ENCODE results near the gene SENP5.

SENP5 gene

DNA sequence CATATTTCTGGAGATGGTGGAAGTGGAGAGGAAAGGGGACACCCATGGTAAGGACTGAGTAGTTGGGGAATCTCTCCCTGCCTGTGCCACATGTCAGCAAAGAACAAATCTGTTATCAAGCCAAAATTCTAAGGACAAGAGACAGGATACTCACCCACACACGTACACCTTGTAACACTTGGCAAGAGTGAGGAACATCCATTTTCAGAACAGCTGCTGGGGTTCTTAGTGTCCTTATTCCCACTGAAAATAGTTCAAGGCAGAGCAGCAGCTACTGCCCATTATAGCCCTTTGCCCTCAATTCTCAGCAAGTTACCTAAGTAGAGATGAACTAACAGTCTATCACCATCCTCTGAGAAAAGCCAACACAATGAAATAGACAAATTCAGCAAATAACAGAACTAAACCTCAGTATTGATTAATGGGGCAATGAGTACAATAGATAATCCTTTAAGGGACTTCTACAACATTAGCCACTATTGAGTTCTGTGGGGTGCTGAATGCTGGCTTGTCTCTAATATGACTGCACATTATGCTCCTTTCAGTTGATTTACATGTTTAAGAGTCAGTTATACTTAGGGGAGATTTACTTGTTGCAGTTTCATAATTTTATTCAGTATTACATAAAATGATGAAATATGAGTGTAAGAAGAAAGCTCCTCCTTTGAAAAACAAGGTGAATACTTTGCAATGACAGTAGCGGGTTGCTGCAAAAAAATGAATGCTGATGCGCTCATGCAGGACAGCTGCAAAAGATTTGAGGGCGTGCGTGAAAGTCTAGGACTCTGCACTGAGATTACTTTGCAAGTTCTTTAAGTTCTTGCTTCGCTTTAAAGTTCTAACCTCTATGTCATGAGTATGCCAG lies 22.4 kb downstream of the SENP5 start:
- DNase-seq (ENCODE audit: low read depth), result no peak

GRCh38 chr3:196894557-196895295 lies 27.0 kb downstream of the SENP5 start:
- DNase-seq (ENCODE audit: low read depth), result no peak

GRCh38 chr3:196896229-196896628 lies 28.5 kb downstream of the SENP5 start:
- no peak for DNase-seq (ENCODE audit: low read depth)

- DNase-seq (ENCODE audit: low read depth), result no peak
Observed at GRCh38 chr3:196901768-196902167, 34.0 kb downstream of the SENP5 start.

GRCh38 chr3:196902296-196902695 lies 34.6 kb downstream of the SENP5 start:
- no peak for DNase-seq (ENCODE audit: low read depth)

GRCh38 chr3:196903740-196904139 lies 36.0 kb downstream of the SENP5 start:
- DNase-seq (ENCODE audit: low read depth), result no peak

DNA sequence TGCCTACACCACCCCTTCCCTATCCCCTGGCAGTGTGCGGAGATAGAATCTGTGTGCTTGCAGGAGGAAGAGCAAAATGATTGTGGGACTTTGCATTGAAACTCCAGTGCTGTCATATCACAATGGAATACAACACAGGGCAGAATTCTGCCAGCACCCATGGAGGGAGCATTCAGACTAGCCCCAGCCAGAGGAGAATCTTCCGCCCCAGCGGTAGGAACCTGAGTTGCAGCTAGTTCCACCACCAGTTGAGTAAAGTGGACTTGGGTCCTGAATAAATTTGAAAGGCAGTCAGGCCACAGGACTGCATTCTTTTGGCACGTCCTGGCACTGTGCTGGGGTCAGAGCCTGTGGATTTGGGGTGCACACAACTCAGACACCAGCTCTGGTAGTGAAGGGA lies 47.1 kb downstream of the SENP5 start:
- no peak for DNase-seq (ENCODE audit: low read depth)

- no peak for DNase-seq (ENCODE audit: low read depth)
Observed at GRCh38 chr3:196915375-196915774, 47.7 kb downstream of the SENP5 start.

- DNase-seq (ENCODE audit: low read depth), result no peak
Observed at GRCh38 chr3:196916221-196916620, 48.5 kb downstream of the SENP5 start.

GRCh38 chr3:196916995-196917394 lies 49.3 kb downstream of the SENP5 start:
- DNase-seq (ENCODE audit: low read depth), result no peak

- DNase-seq (ENCODE audit: low read depth), result no peak
Observed at GRCh38 chr3:196918968-196919367, 51.2 kb downstream of the SENP5 start.

- DNase-seq (ENCODE audit: low read depth), result no peak
Observed at GRCh38 chr3:196920733-196921132, 53.0 kb downstream of the SENP5 start.

- DNase-seq (ENCODE audit: low read depth), result no peak
Observed at GRCh38 chr3:196927571-196928453, 60.1 kb downstream of the SENP5 start.

DNA sequence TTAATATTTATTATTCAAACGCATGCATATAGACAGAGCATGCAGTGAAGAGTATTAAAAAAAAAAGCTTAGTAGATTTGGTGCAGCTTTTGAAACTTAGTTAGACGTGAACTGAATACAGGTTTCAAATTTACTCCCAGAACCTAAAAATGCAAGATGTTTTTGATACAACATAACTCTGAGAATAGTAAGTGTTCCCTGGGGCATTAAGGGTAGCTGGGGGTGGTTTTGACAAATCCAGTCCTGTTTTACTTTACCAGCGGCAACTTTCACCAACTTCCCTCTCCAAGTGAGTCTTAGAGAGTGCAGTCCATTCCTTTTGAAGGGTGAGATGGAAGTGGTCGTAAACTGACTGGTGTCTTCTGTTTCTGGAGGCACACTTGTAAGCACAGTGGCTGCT lies 63.4 kb downstream of the SENP5 start:
- DNase-seq (ENCODE audit: low read depth), result no peak

DNA sequence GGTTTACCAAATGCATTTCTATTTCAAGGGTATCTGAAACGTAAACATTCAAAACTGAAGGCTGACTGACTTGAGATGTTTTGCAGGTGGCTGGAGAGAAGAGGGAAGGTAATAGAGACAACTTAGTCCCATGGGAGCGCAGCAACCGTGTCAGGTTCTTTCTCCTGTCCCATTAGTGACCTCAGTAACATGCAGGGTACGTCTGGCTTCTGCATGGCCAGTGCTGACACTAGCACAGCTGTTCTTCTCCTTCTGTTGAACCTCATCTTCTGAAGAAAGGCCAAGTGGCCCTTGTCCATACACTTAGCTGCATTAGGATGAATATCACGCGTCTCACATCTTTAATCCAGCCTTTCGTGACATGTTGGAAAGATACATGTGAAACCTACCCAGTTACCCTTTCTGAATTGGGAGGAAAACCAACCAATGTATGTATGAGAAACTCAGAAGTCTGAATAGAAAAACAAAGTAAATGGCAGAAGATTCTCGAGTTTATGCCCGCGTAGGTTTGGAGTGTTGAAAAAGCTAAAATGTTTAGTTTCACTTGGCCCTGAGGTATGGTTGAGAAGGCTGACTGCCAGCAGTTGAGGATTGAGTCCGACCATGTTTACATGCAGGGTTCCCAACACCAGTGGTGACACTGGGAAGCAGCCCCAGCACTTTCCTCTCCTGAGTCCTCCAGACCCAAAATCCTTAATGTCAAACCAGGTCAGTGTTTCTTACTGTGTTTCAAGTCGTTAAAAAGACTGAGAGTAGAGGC lies 64.3 kb downstream of the SENP5 start:
- no peak for DNase-seq (ENCODE audit: low read depth)

DNA sequence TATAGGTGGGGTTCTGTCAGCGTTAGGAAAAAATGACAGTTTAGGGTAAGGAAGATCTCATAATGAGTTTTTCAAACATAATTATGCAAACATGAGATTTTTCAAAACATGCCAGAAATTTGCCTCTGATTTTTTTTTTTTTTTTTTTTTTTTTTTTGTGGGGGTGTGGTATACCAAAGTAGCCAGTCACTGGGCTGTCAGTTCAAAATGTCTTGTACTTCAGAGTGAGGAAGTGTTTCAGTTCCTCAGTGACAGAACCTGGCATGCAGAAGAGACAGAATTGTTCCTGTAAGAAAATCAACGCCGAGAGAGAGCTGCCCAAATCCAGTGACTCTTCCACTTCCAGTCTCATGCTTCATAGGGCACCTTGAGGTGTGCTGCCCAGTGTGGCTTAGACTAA lies 64.9 kb downstream of the SENP5 start:
- no peak for DNase-seq (ENCODE audit: low read depth)

DNA sequence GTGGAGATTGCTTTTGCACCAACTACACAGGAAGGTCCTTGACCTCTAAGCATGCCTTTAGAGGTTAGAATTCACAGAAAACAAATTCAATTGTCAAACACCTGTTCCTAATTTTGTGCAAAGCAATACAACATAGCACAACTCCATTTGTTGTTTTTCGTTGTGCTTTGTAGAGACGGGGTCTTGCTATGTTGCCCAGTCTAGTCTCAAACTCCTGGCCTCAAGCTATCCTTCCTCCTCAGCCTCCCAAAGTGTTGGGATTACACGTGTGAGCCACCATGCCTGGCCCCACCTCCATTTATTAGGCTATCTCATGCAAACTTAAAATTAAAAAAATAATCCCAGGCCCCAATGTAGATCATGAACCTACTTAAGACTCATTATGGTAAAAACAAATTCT lies 68.6 kb downstream of the SENP5 start:
- DNase-seq (ENCODE audit: low read depth), result no peak

GRCh38 chr3:196938124-196938523 lies 70.4 kb downstream of the SENP5 start:
- no peak for DNase-seq (ENCODE audit: low read depth)

GRCh38 chr3:196938576-196938975 lies 70.9 kb downstream of the SENP5 start:
- DNase-seq (ENCODE audit: low read depth), result no peak

GRCh38 chr3:196941729-196942225 lies 74.1 kb downstream of the SENP5 start:
- DNase-seq (ENCODE audit: low read depth), result peak; percentile 53

DNA sequence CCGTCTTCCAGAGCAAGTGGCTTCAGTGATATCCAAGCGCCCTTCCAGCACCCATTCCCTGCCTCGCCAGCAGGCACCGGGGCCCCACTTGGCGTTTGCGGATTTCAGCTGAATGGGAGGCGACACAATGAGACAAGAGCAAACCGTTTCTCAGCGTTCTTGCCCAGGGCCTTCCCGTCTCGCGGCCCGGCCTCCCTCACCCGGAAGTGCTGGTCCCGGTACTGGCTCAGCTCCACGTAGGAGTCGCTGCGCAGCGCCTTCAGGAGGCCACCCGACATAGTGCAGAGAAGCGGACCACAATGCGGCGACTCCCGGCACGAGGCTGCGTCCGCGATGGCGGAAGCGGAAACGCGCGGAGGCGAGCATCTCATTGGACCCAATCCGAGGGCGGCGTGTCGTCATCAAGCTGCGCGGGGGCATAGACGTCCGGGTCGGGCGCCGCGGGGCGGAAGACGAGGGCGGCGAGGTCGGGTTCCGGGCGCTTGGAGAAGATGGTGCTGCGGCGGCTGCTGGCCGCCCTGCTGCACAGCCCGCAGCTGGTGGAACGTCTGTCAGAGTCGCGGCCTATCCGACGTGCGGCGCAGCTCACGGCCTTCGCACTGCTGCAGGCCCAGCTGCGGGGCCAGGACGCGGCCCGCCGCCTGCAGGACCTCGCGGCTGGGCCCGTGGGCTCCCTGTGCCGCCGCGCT lies 74.7 kb downstream of the SENP5 start, which contains the start of gene NCBP2:
NCBP2 (minus strand) TSS at position 303 of the 689 bp plus-strand sequence; CDS start at position 278, 25 bp downstream.
- DNase-seq (ENCODE audit: low read depth), result peak; percentile 100

Measured in activated T-helper 9 cell treated with anti-CD3 and anti-CD28 coated beads, Interleukin-2, amount 50 U/mL, for 16 hours (primary cell).